ENCODE results near the gene C9orf78. TPM values are rescaled to one million over a fixed set of nuclear protein-coding genes. Genes with fewer than 3 reads are reported as not detected.

The C9orf78 gene
- total RNA-seq, 1 experiment from 2014 or later = 36.4 TPM

DNA sequence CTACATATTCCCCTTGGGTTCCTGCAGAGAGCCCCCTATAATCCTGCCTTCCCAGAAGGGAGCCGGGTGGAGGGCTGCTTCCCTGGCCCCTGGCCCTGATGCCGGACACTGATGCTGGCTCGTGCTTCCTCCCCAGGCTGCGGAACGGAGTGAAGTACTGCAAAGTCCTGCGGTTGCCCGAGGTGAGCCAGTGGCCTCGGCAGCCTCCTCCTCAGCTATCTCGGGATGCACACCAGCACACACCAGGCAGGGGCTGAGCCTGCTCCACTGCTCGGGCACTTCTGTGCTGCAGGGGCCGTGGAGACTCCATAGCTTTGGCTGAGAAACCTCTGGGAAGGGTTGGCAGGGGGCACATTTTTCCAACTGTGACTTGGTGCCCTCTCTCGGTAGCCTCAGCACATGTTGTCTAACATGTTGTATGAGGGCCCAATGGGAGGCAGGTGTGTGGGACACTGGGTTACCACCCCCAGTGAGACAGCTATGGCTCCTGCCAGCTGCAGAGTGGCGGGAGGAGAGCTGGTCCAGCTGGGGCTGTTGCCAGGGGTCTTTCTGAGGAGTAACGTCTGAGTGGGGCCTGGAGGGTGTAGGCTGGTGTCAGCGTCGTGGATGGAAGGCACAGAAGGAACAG lies 38.6 kb upstream of the C9orf78 start:
- no peaks in the 10 kb centered on the region for H3K9me3 Mint-ChIP-seq
- H3K27ac Mint-ChIP-seq = peak overlapping the region; percentile 74
- peaks cover 2% of the 10 kb centered on the region; the same call in 1 of the 2 replicates for H3K36me3 Mint-ChIP-seq
- H3K27me3 Mint-ChIP-seq (ENCODE audit: low read depth) = no peaks in the 10 kb centered on the region
- POLR2A ChIA-PET = no interaction called here
- no peak overlapping the region for H3K4me3 Mint-ChIP-seq
- CTCF ChIA-PET = interaction anchor here (0.6 to 1.2 kb wide), 3 partner anchors 11 to 486 kb away, joined by 4 to 9 read pairs (median 5); no protein-coding TSS in a partner anchor
- ATAC-seq = no peak
- DNase-seq (ENCODE audit: low spot score) = no peak
- TF ChIP-seq, protein P1, sequence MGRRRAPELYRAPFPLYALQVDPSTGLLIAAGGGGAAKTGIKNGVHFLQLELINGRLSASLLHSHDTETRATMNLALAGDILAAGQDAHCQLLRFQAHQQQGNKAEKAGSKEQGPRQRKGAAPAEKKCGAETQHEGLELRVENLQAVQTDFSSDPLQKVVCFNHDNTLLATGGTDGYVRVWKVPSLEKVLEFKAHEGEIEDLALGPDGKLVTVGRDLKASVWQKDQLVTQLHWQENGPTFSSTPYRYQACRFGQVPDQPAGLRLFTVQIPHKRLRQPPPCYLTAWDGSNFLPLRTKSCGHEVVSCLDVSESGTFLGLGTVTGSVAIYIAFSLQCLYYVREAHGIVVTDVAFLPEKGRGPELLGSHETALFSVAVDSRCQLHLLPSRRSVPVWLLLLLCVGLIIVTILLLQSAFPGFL (CRISPR knock-in tag; IDR thresholded peaks at IDR 0.05; ENCODE audit: borderline replicate concordance) = no peak
- TF ChIP-seq NFE2L1 (CRISPR knock-in tag; IDR thresholded peaks at IDR 0.05) = no peak
- TF ChIP-seq RELA (CRISPR knock-in tag; IDR thresholded peaks at IDR 0.05; ENCODE audit: borderline replicate concordance) = no peak
- no peak for TF ChIP-seq ZNF671 (CRISPR knock-in tag; IDR thresholded peaks at IDR 0.05)
- H3K4me1 Mint-ChIP-seq = no peaks in the 10 kb centered on the region

DNA sequence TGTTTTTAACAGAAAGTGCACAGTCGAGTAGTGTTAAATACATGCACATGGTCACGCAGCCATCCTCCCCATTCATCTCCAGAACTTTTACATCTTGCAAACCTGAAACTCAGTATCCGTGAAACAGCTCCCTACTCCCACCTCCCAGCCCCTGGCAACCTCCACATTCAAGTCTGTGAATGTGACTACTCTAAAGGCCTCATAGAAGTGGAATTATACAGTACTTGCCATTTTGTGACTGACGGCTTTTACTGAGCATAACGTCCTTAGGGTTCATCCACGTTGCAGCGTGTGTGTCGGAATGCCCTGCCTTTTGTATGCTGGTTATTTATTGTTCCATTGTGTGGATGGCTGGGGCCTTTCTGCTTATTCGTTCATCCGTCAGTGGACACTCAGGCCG lies 36.0 kb upstream of the C9orf78 start:
- H3K36me3 Mint-ChIP-seq = peaks cover 2% of the 10 kb centered on the region; the same call in 1 of the 2 replicates
- DNase-seq (ENCODE audit: low spot score) (no peak), ATAC-seq (no peak)
- H3K27ac Mint-ChIP-seq = peak overlapping the region; percentile 37; the same call in 1 of the 2 replicates
- TF ChIP-seq ZNF317 (CRISPR knock-in tag; IDR thresholded peaks at IDR 0.05; ENCODE audit: borderline replicate concordance, low read depth) = no peak
- no peak for TF ChIP-seq NR2C2 (CRISPR knock-in tag; IDR thresholded peaks at IDR 0.05)
- no peak for TF ChIP-seq GABPB1 (CRISPR knock-in tag; IDR thresholded peaks at IDR 0.05)
- TF ChIP-seq ZMAT4 (CRISPR knock-in tag; IDR thresholded peaks at IDR 0.05) = no peak
- TF ChIP-seq ZNF281 (CRISPR knock-in tag; IDR thresholded peaks at IDR 0.05) = no peak
- TF ChIP-seq GTF2I (CRISPR knock-in tag; conservative IDR thresholded peaks at IDR 0.05) = no peak
- TF ChIP-seq MXD4 (CRISPR knock-in tag; IDR thresholded peaks at IDR 0.05; ENCODE audit: borderline replicate concordance) = no peak
- TF ChIP-seq, protein P2, sequence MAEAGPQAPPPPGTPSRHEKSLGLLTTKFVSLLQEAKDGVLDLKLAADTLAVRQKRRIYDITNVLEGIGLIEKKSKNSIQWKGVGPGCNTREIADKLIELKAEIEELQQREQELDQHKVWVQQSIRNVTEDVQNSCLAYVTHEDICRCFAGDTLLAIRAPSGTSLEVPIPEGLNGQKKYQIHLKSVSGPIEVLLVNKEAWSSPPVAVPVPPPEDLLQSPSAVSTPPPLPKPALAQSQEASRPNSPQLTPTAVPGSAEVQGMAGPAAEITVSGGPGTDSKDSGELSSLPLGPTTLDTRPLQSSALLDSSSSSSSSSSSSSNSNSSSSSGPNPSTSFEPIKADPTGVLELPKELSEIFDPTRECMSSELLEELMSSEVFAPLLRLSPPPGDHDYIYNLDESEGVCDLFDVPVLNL (CRISPR knock-in tag; IDR thresholded peaks at IDR 0.05; ENCODE audit: borderline replicate concordance, low read depth) = no peak
- TF ChIP-seq TEAD1 (CRISPR knock-in tag; IDR thresholded peaks at IDR 0.05) = no peak
- TF ChIP-seq, protein P3, sequence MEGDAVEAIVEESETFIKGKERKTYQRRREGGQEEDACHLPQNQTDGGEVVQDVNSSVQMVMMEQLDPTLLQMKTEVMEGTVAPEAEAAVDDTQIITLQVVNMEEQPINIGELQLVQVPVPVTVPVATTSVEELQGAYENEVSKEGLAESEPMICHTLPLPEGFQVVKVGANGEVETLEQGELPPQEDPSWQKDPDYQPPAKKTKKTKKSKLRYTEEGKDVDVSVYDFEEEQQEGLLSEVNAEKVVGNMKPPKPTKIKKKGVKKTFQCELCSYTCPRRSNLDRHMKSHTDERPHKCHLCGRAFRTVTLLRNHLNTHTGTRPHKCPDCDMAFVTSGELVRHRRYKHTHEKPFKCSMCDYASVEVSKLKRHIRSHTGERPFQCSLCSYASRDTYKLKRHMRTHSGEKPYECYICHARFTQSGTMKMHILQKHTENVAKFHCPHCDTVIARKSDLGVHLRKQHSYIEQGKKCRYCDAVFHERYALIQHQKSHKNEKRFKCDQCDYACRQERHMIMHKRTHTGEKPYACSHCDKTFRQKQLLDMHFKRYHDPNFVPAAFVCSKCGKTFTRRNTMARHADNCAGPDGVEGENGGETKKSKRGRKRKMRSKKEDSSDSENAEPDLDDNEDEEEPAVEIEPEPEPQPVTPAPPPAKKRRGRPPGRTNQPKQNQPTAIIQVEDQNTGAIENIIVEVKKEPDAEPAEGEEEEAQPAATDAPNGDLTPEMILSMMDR (IDR thresholded peaks at IDR 0.05) = no peak
- TF ChIP-seq USF1 (CRISPR knock-in tag; IDR thresholded peaks at IDR 0.05) = no peak
- no peak for TF ChIP-seq ZNF263 (CRISPR knock-in tag; IDR thresholded peaks at IDR 0.05; ENCODE audit: low read depth)
- TF ChIP-seq FOXP1 (CRISPR knock-in tag; IDR thresholded peaks at IDR 0.05; ENCODE audit: borderline replicate concordance) = no peak
- no peaks in the 10 kb centered on the region for H3K9me3 Mint-ChIP-seq
- H3K27me3 Mint-ChIP-seq (ENCODE audit: low read depth) = no peaks in the 10 kb centered on the region
- no peak overlapping the region for H3K4me3 Mint-ChIP-seq
- ChIA-PET CTCF (no interaction called here), POLR2A (no interaction called here)
- no peaks in the 10 kb centered on the region for H3K4me1 Mint-ChIP-seq
